DMS 273 treated with DMSO at 0.1 percent for 48 hours (cell line): ENCODE data around the gene NOG.

ENCODE experiments used
- DNase-seq: peaks from one replicate; lab custom pipeline; 2025; lab: John Stamatoyannopoulos, UW

The NOG gene

DNA sequence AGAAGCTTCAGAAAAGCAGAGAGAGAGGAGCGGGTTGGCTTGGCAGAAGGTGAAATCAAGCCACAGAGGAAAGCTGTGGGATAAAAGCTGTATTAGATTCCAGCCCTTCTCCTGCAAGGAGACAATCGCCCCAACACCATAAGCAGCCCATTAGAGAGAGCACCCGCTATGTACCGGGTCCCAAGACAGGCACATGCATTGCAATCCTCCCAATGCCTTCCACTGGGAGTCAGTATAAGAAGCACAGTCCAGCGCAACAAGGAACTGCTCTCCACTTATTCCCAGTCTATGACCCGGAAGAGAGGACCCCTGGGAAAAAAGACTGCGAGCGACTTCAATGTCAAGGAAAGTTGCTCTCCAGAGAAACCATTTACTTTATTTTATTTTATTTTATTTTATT is 43.8 kb downstream of the NOG start:
- no peak for DNase-seq

DNA sequence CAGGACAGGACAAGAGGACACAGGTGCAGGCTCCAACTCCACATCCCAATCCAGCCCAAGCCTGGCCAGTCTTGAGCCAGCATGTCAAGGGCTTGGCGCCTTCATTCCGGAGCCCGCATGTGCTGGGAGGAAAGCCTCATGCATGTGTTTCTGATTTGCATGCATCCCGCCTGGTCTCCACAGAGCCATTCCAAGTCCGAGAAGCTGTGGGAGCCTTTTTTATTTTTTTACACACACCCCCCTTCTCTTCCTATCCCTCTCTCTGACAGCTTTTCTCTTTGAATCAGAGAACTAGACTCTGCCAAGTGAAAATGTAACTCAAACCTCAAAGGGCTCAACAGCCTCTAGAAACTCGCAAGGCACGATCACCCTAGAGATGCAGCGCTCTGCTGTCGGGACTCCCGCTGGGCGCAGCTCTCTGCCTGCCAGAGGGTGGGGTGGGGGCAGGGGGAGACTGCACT is 45.1 kb downstream of the NOG start:
- no peak for DNase-seq

DNA sequence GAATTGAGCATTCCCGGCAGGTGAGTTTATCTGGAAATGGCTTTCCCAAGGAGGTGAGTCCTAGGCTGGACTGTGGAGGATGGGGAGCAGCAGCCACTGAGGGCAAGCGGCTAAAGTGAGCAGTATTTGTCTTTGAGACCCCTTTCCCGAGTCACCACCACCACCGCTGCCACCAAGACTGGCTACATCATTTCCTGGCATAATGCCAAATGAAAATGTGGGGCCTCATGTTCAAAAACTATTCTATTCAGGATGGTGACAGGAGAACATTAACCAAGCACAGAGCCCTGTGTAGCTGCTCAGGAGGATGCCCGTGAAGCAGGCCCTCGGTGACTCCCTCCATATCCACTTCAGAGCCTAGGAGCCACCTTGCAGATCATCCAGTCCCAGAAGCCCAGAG is 46.0 kb downstream of the NOG start:
- no peak for DNase-seq

DNA sequence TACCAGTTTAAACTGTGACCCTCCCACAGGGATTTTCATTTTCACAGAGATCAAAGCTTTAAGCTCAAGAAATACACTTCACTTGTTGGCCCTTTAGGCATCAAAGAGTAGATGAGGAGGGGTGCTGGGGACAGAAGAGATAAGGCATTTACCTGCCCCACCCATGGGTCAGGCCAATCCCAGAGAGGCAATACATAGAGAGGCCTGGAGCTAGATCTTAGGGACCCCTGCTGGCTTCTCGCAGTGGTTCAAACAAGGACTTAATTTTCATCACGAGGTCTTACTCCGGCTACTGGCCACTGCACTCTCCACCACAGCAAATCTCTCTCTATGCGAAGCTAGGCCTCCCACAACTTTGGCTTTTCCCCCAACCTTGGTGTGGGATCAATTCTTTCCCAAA is 46.6 kb downstream of the NOG start:
- no peak for DNase-seq

DNA sequence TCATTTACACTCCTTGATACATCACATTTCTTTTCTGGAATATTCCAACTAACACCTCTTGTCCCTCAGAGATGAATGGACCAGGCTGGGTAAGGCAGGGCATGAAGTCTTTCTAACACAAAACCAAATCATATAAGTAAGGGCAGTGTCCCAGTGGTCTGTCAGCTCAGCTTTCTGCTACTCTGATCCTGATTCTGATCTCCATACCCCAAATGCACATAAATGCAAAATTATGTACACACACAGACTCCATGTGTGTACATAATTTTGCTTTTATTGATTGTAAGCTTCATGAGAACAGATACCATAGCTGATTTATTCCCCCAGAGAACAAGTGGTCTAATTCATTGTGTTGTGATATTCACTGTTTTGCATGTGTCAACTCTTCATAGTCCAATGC is 47.9 kb downstream of the NOG start:
- DNase-seq, result no peak

DNA sequence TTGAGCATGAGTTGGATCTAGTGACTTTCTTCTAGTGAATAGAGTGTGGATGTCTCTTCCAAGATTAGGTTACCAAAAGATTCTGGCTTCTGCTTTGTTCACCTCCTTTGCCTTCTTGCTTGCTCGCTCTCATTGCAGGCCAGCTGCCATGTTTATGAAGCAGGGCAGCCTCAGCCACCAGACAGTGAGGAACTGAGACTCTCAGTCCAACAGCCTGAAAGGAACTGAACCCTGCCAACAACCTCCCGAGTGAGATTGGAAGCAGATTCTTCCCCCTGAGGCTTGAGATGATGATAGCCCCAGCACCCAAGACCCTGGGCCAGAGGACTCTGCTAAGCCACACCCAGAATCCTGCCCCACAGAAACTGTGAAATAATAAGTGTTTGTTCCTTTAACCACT is 48.4 kb downstream of the NOG start:
- no peak for DNase-seq

DNA sequence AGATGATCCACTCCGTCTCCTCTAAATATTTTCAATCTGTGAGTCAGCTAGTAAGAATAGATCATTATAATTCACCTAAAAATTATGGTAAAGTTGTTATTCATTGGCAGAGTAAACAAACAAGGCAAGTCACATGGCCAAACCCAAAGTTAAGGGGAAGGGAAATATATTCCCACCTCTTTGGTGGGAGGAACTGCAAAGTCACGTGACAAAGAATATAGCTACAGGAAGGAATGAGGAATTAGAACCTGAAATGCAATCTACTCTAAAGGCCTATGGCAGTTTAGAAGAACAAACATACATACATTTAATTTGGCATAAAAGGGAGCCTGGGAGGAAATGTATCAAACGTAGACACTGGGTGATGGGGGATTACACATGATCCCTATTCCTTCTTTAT is 48.9 kb downstream of the NOG start:
- no peak for DNase-seq
